Measurements from ENCODE around the gene ARHGEF10L. TPM values are rescaled to one million over a fixed set of nuclear protein-coding genes. Genes with fewer than 3 reads are reported as not detected.

Gene ARHGEF10L
- total RNA-seq, 1 donor from 2014 or later: 24.0 TPM

GRCh38 chr1:17741052-17741451 lies 201.6 kb downstream of the ARHGEF10L start:
- no peaks in the 10 kb centered on the region for H3K4me1 Mint-ChIP-seq (ENCODE audit: unreplicated experiment)
- no peak overlapping the region for H3K27ac Mint-ChIP-seq (ENCODE audit: unreplicated experiment)
- no peaks in the 10 kb centered on the region for H3K9me3 Mint-ChIP-seq (ENCODE audit: unreplicated experiment)
- no peak for TF ChIP-seq CTCF (IDR thresholded peaks at IDR 0.05)
- H3K4me3 Mint-ChIP-seq (ENCODE audit: unreplicated experiment): no peak overlapping the region
- no peaks in the 10 kb centered on the region for H3K36me3 Mint-ChIP-seq (ENCODE audit: unreplicated experiment)
- peaks cover 14% of the 10 kb centered on the region for H3K27me3 Mint-ChIP-seq (ENCODE audit: unreplicated experiment)
- no peak for DNase-seq (ENCODE audit: extremely low spot score, unreplicated experiment)

GRCh38 chr1:17742583-17742982 lies 203.1 kb downstream of the ARHGEF10L start:
- DNase-seq (ENCODE audit: extremely low spot score, unreplicated experiment): no peak
- no peaks in the 10 kb centered on the region for H3K4me1 Mint-ChIP-seq (ENCODE audit: unreplicated experiment)

GRCh38 chr1:17743008-17743647 lies 203.6 kb downstream of the ARHGEF10L start:
- no peaks in the 10 kb centered on the region for H3K4me1 Mint-ChIP-seq (ENCODE audit: unreplicated experiment)
- no peak overlapping the region for H3K4me3 Mint-ChIP-seq (ENCODE audit: unreplicated experiment)
- no peak for DNase-seq (ENCODE audit: extremely low spot score, unreplicated experiment)
- no peak for TF ChIP-seq CTCF (IDR thresholded peaks at IDR 0.05)
- H3K27ac Mint-ChIP-seq (ENCODE audit: unreplicated experiment): no peak overlapping the region
- H3K27me3 Mint-ChIP-seq (ENCODE audit: unreplicated experiment): peaks cover 14% of the 10 kb centered on the region
- H3K36me3 Mint-ChIP-seq (ENCODE audit: unreplicated experiment): no peaks in the 10 kb centered on the region
- H3K9me3 Mint-ChIP-seq (ENCODE audit: unreplicated experiment): no peaks in the 10 kb centered on the region

More at GRCh38 chr1:17742583-17742982, 203.1 kb downstream of the ARHGEF10L start:
- no peaks in the 10 kb centered on the region for H3K36me3 Mint-ChIP-seq (ENCODE audit: unreplicated experiment)
- no peak overlapping the region for H3K4me3 Mint-ChIP-seq (ENCODE audit: unreplicated experiment)
- H3K9me3 Mint-ChIP-seq (ENCODE audit: unreplicated experiment): no peaks in the 10 kb centered on the region
- peaks cover 14% of the 10 kb centered on the region for H3K27me3 Mint-ChIP-seq (ENCODE audit: unreplicated experiment)
- TF ChIP-seq CTCF (IDR thresholded peaks at IDR 0.05): no peak
- no peak overlapping the region for H3K27ac Mint-ChIP-seq (ENCODE audit: unreplicated experiment)

DNA sequence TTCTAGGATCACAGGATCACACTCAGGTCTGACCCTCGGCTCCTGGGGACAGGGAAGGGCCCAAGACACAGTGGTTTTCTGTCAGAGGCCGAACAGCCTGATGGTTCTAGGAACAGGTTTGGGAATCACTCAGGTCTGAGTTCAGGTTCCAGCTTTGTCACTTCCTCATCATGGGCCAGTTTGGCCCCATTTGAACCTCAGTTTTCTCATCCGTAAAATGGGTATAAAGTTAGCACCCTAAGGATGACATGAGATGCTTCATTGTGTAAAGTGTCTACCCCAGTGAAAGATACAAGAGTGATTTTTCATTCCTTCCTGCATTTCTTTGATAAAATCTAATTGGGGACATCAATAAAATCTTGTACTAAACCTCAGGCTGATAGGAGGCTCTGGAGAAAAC lies 204.4 kb downstream of the ARHGEF10L start:
- DNase-seq (ENCODE audit: extremely low spot score, unreplicated experiment): no peak
- TF ChIP-seq CTCF (IDR thresholded peaks at IDR 0.05): no peak
- Mint-ChIP-seq H3K27ac (ENCODE audit: unreplicated experiment) (no peak overlapping the region), H3K4me1 (ENCODE audit: unreplicated experiment) (no peaks in the 10 kb centered on the region), H3K9me3 (ENCODE audit: unreplicated experiment) (no peaks in the 10 kb centered on the region), H3K27me3 (ENCODE audit: unreplicated experiment) (peaks cover 14% of the 10 kb centered on the region), H3K4me3 (ENCODE audit: unreplicated experiment) (no peak overlapping the region), H3K36me3 (ENCODE audit: unreplicated experiment) (no peaks in the 10 kb centered on the region)

- Mint-ChIP-seq H3K4me3 (ENCODE audit: unreplicated experiment) (no peak overlapping the region), H3K4me1 (ENCODE audit: unreplicated experiment) (no peaks in the 10 kb centered on the region), H3K27me3 (ENCODE audit: unreplicated experiment) (peaks cover 14% of the 10 kb centered on the region), H3K27ac (ENCODE audit: unreplicated experiment) (no peak overlapping the region), H3K36me3 (ENCODE audit: unreplicated experiment) (no peaks in the 10 kb centered on the region), H3K9me3 (ENCODE audit: unreplicated experiment) (no peaks in the 10 kb centered on the region)
- TF ChIP-seq CTCF (IDR thresholded peaks at IDR 0.05): no peak
- no peak for DNase-seq (ENCODE audit: extremely low spot score, unreplicated experiment)
These were observed 205.4 kb downstream of the ARHGEF10L start for GRCh38 chr1:17744666-17745478.

All from osteocyte (in vitro differentiated cells).